Skin of body (tissue), 2 donors: ENCODE measurements around the gene HP. TPM values are rescaled to one million over a fixed set of nuclear protein-coding genes. Genes with fewer than 3 reads are reported as not detected.
A peak's percentile ranks its signal among the peaks of the same experiment; 100 is the strongest.
"Not testable (repeated sequence)": the region's sequence is repeated elsewhere in the genome, so short reads cannot be mapped to it uniquely, and the experiment has no call there.

ENCODE experiments used
- DNase-seq: peaks from one replicate; lab custom pipeline; 2025; lab: John Stamatoyannopoulos, UW
- total RNA-seq: library from RNA; depleted of rRNA; stranded (reverse); fragments of >200 nt; gene quantifications from one replicate; pipeline ENCODE4 v1.2.3, GENCODE V29; 2014

The HP gene
- total RNA-seq, result 12.7 TPM

- DNase-seq, result not testable (repeated sequence)
These were observed at the start of gene HP for GRCh38 chr16:72054254-72054847. TSS of gene HP (plus strand) at chr16:72054505. CDS start at chr16:72054653, 148 bp downstream.

- not testable (repeated sequence) for DNase-seq
These were observed 46.3 kb upstream of the HP start for GRCh38 chr16:72008065-72008423.

GRCh38 chr16:72008424-72009216 lies 45.7 kb upstream of the HP start, which contains the start of gene DHODH:
TSS of gene DHODH (plus strand) at chr16:72008744. CDS start at chr16:72008765, 21 bp downstream.
- DNase-seq, result peak; percentile 94

GRCh38 chr16:72009779-72010178 lies 44.5 kb upstream of the HP start:
- no peak for DNase-seq

GRCh38 chr16:72012607-72013006 lies 41.7 kb upstream of the HP start:
- DNase-seq, result no peak

GRCh38 chr16:72013389-72013788 lies 40.9 kb upstream of the HP start:
- DNase-seq, result no peak

GRCh38 chr16:72013888-72014581 lies 40.3 kb upstream of the HP start:
- peak; percentile 4 for DNase-seq

GRCh38 chr16:72014675-72015074 lies 39.6 kb upstream of the HP start:
- no peak for DNase-seq

GRCh38 chr16:72015124-72015523 lies 39.2 kb upstream of the HP start:
- no peak for DNase-seq

- DNase-seq, result no peak
These were observed 35.8 kb upstream of the HP start for GRCh38 chr16:72018470-72018869.

- DNase-seq, result no peak
These were observed 33.3 kb upstream of the HP start for GRCh38 chr16:72021043-72021442.

GRCh38 chr16:72022127-72022526 lies 32.2 kb upstream of the HP start:
- no peak for DNase-seq

GRCh38 chr16:72023962-72024361 lies 30.3 kb upstream of the HP start:
- DNase-seq, result no peak

- no peak for DNase-seq
These were observed 29.4 kb upstream of the HP start for GRCh38 chr16:72024862-72025382.

- DNase-seq, result no peak
These were observed 28.7 kb upstream of the HP start for GRCh38 chr16:72025404-72026114.

GRCh38 chr16:72027669-72028378 lies 26.5 kb upstream of the HP start:
- no peak for DNase-seq

GRCh38 chr16:72029567-72030271 lies 24.6 kb upstream of the HP start:
- no peak for DNase-seq

GRCh38 chr16:72033437-72033836 lies 20.9 kb upstream of the HP start:
- no peak for DNase-seq

GRCh38 chr16:72036098-72036497 lies 18.2 kb upstream of the HP start:
- no peak for DNase-seq

GRCh38 chr16:72042157-72042660 lies 12.1 kb upstream of the HP start:
- DNase-seq, result no peak
